ENCODE measurements around the gene SRP9. TPM values are rescaled to one million over a fixed set of nuclear protein-coding genes. Genes with fewer than 3 reads are reported as not detected.

The SRP9 gene, protein sequence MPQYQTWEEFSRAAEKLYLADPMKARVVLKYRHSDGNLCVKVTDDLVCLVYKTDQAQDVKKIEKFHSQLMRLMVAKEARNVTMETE
- total RNA-seq = 118 and 265 TPM in 2 replicates

GRCh38 chr1:225777583-225778336 is at the start of gene SRP9:
SRP9 (plus strand) TSS chr1:225777826; CDS start chr1:225777941, 115 bp downstream.

GRCh38 chr1:225809842-225810578 is 32.4 kb downstream of the SRP9 start, which contains the start of gene EPHX1:
EPHX1 (plus strand) TSS chr1:225810124; CDS start chr1:225828730, 18,606 bp downstream.

Small RNA genes lying within 50 kb of the gene (small RNA-seq; reads per million reads assigned to genes)
- not detected for gene RNU6-1304P (ENCODE audit: low replicate concordance)

Other genes with a start within 250 kb of the SRP9 start
- gene ENAH, start 124.7 kb upstream of the SRP9 start, total RNA-seq = 68.1 and 122 TPM in 2 replicates
- gene EPHX1, start 32.3 kb downstream of the SRP9 start, total RNA-seq = 12.5 and 29.5 TPM in 2 replicates
- gene TMEM63A, start 104.6 kb downstream of the SRP9 start, total RNA-seq = 21.2 and 29.9 TPM in 2 replicates
- not detected in 2 replicates for gene LEFTY1, start 111.3 kb downstream of the SRP9 start, total RNA-seq
- gene PYCR2, start 146.4 kb downstream of the SRP9 start, total RNA-seq = 39.6 and 47.4 TPM in 2 replicates
- gene LEFTY2, start 163.4 kb downstream of the SRP9 start, total RNA-seq = not detected in 2 replicates
- gene SDE2, start 221.5 kb downstream of the SRP9 start, total RNA-seq = 33.3 and 36.8 TPM in 2 replicates